ENCODE data around the gene GUCY2C. TPM values are rescaled to one million over a fixed set of nuclear protein-coding genes. Genes with fewer than 3 reads are reported as not detected.

GUCY2C gene
- total RNA-seq, 1 donor from 2014 or later: 0.11 TPM

- Histone ChIP-seq H3K4me3 (no peak overlapping the region), H3K27ac (replicated peaks) (no peak overlapping the region), H3K27me3 (ENCODE audit: low read depth) (no peaks in the 10 kb centered on the region), H3K9me3 (replicated peaks) (no peaks in the 10 kb centered on the region), H3K36me3 (no peaks in the 10 kb centered on the region), H3K4me1 (peaks cover 9% of the 10 kb centered on the region)
- no peak for TF ChIP-seq CTCF (IDR thresholded peaks at IDR 0.05; ENCODE audit: borderline replicate concordance)
- no peak for DNase-seq
- intact Hi-C loops (cut with micrococcal nuclease): no loop called here
Observed at GRCh38 chr12:14589169-14590004, 107.0 kb downstream of the GUCY2C start.

DNA sequence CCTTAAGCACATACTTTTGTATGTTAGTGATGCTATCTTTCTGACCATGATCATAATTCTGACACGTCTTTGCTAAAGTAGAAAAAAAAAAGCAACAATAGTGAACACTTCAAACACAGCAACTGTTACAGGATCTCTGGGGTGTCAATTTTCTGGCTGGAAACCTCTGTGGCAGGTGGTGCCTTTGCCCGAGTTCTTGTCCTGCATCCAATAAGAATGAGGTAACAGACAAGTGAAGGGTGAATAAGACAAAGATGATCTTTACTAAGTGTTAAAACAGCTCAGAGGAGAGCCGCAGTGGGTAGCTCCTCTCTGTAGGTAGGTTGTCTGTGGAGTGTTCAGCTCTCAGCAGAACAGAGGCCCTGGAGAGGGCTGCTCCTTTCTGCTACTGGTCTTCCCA, 107.8 kb downstream of the GUCY2C start:
- H3K4me3 ChIP-seq: no peak overlapping the region
- H3K27ac ChIP-seq (replicated peaks): no peak overlapping the region
- H3K4me1 ChIP-seq: peaks cover 9% of the 10 kb centered on the region
- no peaks in the 10 kb centered on the region for H3K36me3 ChIP-seq
- H3K9me3 ChIP-seq (replicated peaks): no peaks in the 10 kb centered on the region
- DNase-seq: no peak
- TF ChIP-seq CTCF (IDR thresholded peaks at IDR 0.05; ENCODE audit: borderline replicate concordance): no peak
- no peaks in the 10 kb centered on the region for H3K27me3 ChIP-seq (ENCODE audit: low read depth)
- intact Hi-C loops (cut with micrococcal nuclease): no loop called here

DNA sequence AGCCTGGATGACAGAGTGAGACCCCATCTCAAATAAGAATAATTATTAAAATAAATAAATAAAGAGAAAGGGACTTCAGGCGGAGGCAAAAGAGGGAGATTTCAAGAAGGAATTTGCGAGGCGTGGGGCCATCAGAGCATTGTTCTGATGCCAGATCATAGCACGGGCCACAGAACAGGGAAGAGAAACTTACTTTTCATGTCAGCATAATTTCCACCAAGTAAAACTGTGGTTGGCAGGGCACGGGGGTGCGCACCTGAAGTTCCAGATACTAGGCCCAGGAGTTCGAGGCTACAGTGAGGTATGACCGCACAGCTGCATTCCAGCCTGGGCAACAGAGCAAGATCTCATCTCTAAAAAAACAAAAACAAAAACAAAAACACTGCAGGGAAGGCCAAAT, 117.8 kb downstream of the GUCY2C start:
- no peak overlapping the region for H3K4me3 ChIP-seq
- no peaks in the 10 kb centered on the region for H3K9me3 ChIP-seq (replicated peaks)
- no peak for DNase-seq
- H3K27ac ChIP-seq (replicated peaks): no peak overlapping the region
- intact Hi-C loops (cut with micrococcal nuclease): no loop called here
- H3K27me3 ChIP-seq (ENCODE audit: low read depth): no peaks in the 10 kb centered on the region
- H3K36me3 ChIP-seq: no peaks in the 10 kb centered on the region
- no peak for TF ChIP-seq CTCF (IDR thresholded peaks at IDR 0.05; ENCODE audit: borderline replicate concordance)
- no peaks in the 10 kb centered on the region for H3K4me1 ChIP-seq

GRCh38 chr12:14577344-14577743, 119.1 kb downstream of the GUCY2C start:
- intact Hi-C loops (cut with micrococcal nuclease): no loop called here
- TF ChIP-seq CTCF (IDR thresholded peaks at IDR 0.05; ENCODE audit: borderline replicate concordance): no peak
- no peaks in the 10 kb centered on the region for H3K9me3 ChIP-seq (replicated peaks)

GRCh38 chr12:14576896-14577295, 119.5 kb downstream of the GUCY2C start:
- Histone ChIP-seq H3K27me3 (ENCODE audit: low read depth) (no peaks in the 10 kb centered on the region), H3K36me3 (no peaks in the 10 kb centered on the region), H3K9me3 (replicated peaks) (no peaks in the 10 kb centered on the region), H3K4me1 (peaks cover 5% of the 10 kb centered on the region), H3K27ac (replicated peaks) (no peak overlapping the region), H3K4me3 (no peak overlapping the region)
- DNase-seq: no peak
- TF ChIP-seq CTCF (IDR thresholded peaks at IDR 0.05; ENCODE audit: borderline replicate concordance): no peak
- intact Hi-C loops (cut with micrococcal nuclease): no loop called here

More at GRCh38 chr12:14577344-14577743, 119.1 kb downstream of the GUCY2C start:
- no peak for DNase-seq
- Histone ChIP-seq H3K27ac (replicated peaks) (no peak overlapping the region), H3K36me3 (no peaks in the 10 kb centered on the region), H3K27me3 (ENCODE audit: low read depth) (no peaks in the 10 kb centered on the region), H3K4me1 (peaks cover 1% of the 10 kb centered on the region), H3K4me3 (no peak overlapping the region)

Data from left ventricle myocardium inferior (tissue), 1 donor.